ENCODE data around the gene TRIM43. TPM values are rescaled to one million over a fixed set of nuclear protein-coding genes. Genes with fewer than 3 reads are reported as not detected.

Gene TRIM43
- total and polyA plus RNA-seq, 2 donors (not counting 3 experiments of a cell fraction or from before 2014, with no cell fraction given) = not detected

GRCh38 chr2:95552911-95553310 lies 38.9 kb upstream of the TRIM43 start:
- no peak for FAIRE-seq

GRCh38 chr2:95569170-95569569 lies 22.6 kb upstream of the TRIM43 start:
- Histone ChIP-seq H3K9ac (replicated peaks; ENCODE audit: extremely low read depth, insufficient read depth, low read length) (no peak overlapping the region), H2AFZ (ENCODE audit: low read depth, low read length) (no peak overlapping the region), H3K27me3 (ENCODE audit: control insufficient read depth in 2 of 2, insufficient read depth in 2 of 2, low read length in 2 of 2) (peaks cover 3 to 21% of the 10 kb centered on the region in 2 experiments), H4K20me1 (replicated peaks; ENCODE audit: control insufficient read depth, extremely low read depth, insufficient read depth, low read length) (no peaks in the 10 kb centered on the region), H3K27ac (ENCODE audit: insufficient read depth, low read depth, low read length) (no peak overlapping the region), H3K9me1 (replicated peaks; ENCODE audit: control insufficient read depth, extremely low read depth, insufficient read depth, low read length) (no peaks in the 10 kb centered on the region), H3K9me3 (replicated peaks; ENCODE audit: control insufficient read depth, insufficient read depth, low read length) (no peaks in the 10 kb centered on the region), H3K4me1 (ENCODE audit: control insufficient read depth, extremely low read depth, insufficient read depth, low read length) (no peaks in the 10 kb centered on the region), H3K79me2 (ENCODE audit: control insufficient read depth, insufficient read depth, low read length) (no peaks in the 10 kb centered on the region), H3K36me3 (ENCODE audit: control insufficient read depth in 2 of 2, extremely low read depth in 1 of 2, insufficient read depth in 2 of 2, low read length in 2 of 2) (no peaks in the 10 kb centered on the region), H3K4me3 (replicated peaks in 1 of 3; ENCODE audit: insufficient read depth in 1 of 3, low read depth in 1 of 3, low read length in 3 of 3) (no peak overlapping the region), H3K4me2 (ENCODE audit: insufficient read depth, low read length) (no peak overlapping the region)
- intact Hi-C loops (cut with micrococcal nuclease) = no loop called here
- DNase-seq (ENCODE audit: low read depth, low spot score) (no peak), FAIRE-seq (no peak)
- TF ChIP-seq MAX (IDR thresholded peaks at IDR 0.05; ENCODE audit: insufficient read depth, insufficient read length) = no peak
- TF ChIP-seq JUN (IDR thresholded peaks at IDR 0.05; ENCODE audit: borderline replicate concordance, insufficient read depth, insufficient read length, low read depth) = no peak
- no peak for TF ChIP-seq GATA2 (IDR thresholded peaks at IDR 0.05; ENCODE audit: insufficient read depth, insufficient read length, low read depth, low read length)
- TF ChIP-seq FOS (IDR thresholded peaks at IDR 0.05; ENCODE audit: borderline replicate concordance, insufficient read depth, low read length) = no peak
- no peak for TF ChIP-seq CTCF (IDR thresholded peaks at IDR 0.05; ENCODE audit: extremely low read depth in 1 of 2, insufficient read depth in 1 of 2, low read depth in 1 of 2, low read length in 2 of 2)
- no peak for TF ChIP-seq EZH2 (IDR thresholded peaks at IDR 0.05; ENCODE audit: borderline replicate concordance, low read depth, low read length, severe bottlenecking)
- ChIA-PET CTCF (no interaction called here), POLR2A (no interaction called here)
- BruUV-seq (replicated peaks) = no TSS peak
- dilution Hi-C loops (cut with MboI; ENCODE audit: extremely low pct_ligation_motif_present, low sequenced_read_pairs) = no loop called here

More at GRCh38 chr2:95552911-95553310, 38.9 kb upstream of the TRIM43 start:
- Histone ChIP-seq H4K20me1 (replicated peaks; ENCODE audit: control insufficient read depth, extremely low read depth, insufficient read depth, low read length) (no peaks in the 10 kb centered on the region), H3K4me1 (ENCODE audit: control insufficient read depth, extremely low read depth, insufficient read depth, low read length) (no peaks in the 10 kb centered on the region), H3K9me3 (replicated peaks; ENCODE audit: control insufficient read depth, insufficient read depth, low read length) (no peaks in the 10 kb centered on the region), H3K27me3 (ENCODE audit: control insufficient read depth in 2 of 2, insufficient read depth in 2 of 2, low read length in 2 of 2) (peaks cover 2 to 14% of the 10 kb centered on the region in 2 experiments), H3K4me2 (ENCODE audit: insufficient read depth, low read length) (no peak overlapping the region), H3K4me3 (replicated peaks in 1 of 3; ENCODE audit: insufficient read depth in 1 of 3, low read depth in 1 of 3, low read length in 3 of 3) (no peak overlapping the region), H3K79me2 (ENCODE audit: control insufficient read depth, insufficient read depth, low read length) (no peaks in the 10 kb centered on the region), H3K9ac (replicated peaks; ENCODE audit: extremely low read depth, insufficient read depth, low read length) (no peak overlapping the region), H3K9me1 (replicated peaks; ENCODE audit: control insufficient read depth, extremely low read depth, insufficient read depth, low read length) (no peaks in the 10 kb centered on the region), H3K36me3 (ENCODE audit: control insufficient read depth in 2 of 2, extremely low read depth in 1 of 2, insufficient read depth in 2 of 2, low read length in 2 of 2) (no peaks in the 10 kb centered on the region), H2AFZ (ENCODE audit: low read depth, low read length) (no peak overlapping the region), H3K27ac (ENCODE audit: insufficient read depth, low read depth, low read length) (no peak overlapping the region)
- intact Hi-C loops (cut with micrococcal nuclease) = no loop called here
- TF ChIP-seq FOS (IDR thresholded peaks at IDR 0.05; ENCODE audit: borderline replicate concordance, insufficient read depth, low read length) (no peak), EZH2 (IDR thresholded peaks at IDR 0.05; ENCODE audit: borderline replicate concordance, low read depth, low read length, severe bottlenecking) (no peak), MYC (IDR thresholded peaks at IDR 0.05; ENCODE audit: low read depth, low read length) (no peak), JUN (IDR thresholded peaks at IDR 0.05; ENCODE audit: borderline replicate concordance, insufficient read depth, insufficient read length, low read depth) (no peak), MAX (IDR thresholded peaks at IDR 0.05; ENCODE audit: insufficient read depth, insufficient read length) (no peak)
- no TSS peak for BruUV-seq (replicated peaks)
- POLR2A ChIA-PET = no interaction called here
- CTCF ChIA-PET = interaction anchor here (0.6 kb wide), 1 partner anchor 38 kb away, joined by 4 read pairs; no protein-coding TSS in a partner anchor
- no peak for DNase-seq (ENCODE audit: low read depth, low spot score)
- dilution Hi-C loops (cut with MboI; ENCODE audit: extremely low pct_ligation_motif_present, low sequenced_read_pairs) = no loop called here
